Loucy (cell line): ENCODE measurements around the gene SLC35F3.

ENCODE experiments used
- CTCF ChIP-seq: fragments of 200-600 bp; sonication (generic); conservative IDR thresholded peaks from 2 replicates; pipeline ENCODE4 v1.5.1; 2014; ENCODE audit warnings: mild to moderate bottlenecking, antibody characterized with exemption, low read length
- EZH2phosphoT487 ChIP-seq: fragments of 200-600 bp; IDR thresholded peaks from 2 replicates; pipeline ENCODE4 v1.6.1; 2018; ENCODE audit warnings: antibody characterized with exemption, mild to moderate bottlenecking, moderate library complexity, borderline replicate concordance

DNA sequence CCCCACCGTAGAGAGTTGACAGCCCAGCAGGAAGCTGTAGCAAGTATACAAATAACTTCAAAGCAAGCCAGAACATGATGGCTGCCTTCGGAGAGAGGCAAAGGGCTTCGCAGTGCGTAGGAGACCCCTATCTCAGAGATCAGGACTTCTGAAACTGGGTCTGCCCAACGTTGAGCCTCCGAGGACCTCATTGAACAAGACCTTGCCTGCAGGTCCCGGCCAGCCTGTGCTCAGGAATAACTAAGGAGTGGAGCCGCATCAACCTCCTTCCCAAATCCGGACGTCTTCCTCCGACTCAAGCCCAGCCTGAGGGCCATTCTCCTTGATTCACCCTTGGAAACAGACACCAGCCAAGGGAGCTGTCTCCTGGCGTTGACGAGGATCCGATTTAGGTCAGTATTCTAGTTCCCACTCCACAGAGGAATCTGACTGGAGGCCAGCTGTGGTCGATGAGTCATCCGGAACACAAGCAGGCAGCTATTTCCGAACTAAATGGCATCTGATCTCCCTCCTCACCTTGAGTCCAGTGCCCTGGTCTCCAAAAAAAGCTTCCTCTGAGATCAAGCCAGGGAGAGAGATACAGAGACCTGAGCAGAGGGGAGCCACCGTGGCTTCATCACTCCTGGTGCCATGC, 302.3 kb downstream of the SLC35F3 start:
- TF ChIP-seq CTCF (no peak), EZH2phosphoT487 (no peak)
